A549 treated with ZK216348 at 1 μM for 4 hours (cell line): ENCODE data around the gene ARFRP1. TPM values are rescaled to one million over a fixed set of nuclear protein-coding genes. Genes with fewer than 3 reads are reported as not detected.

Experiments
- total RNA-seq: library from RNA; stranded (reverse); fragments of 200-300 nt; extraction: Qiagen RNA extraction; gene quantifications from 5 replicates; pipeline ENCODE4 v1.2.3, GENCODE V29; 2022; ENCODE audit warnings: low read depth

The ARFRP1 gene, protein sequence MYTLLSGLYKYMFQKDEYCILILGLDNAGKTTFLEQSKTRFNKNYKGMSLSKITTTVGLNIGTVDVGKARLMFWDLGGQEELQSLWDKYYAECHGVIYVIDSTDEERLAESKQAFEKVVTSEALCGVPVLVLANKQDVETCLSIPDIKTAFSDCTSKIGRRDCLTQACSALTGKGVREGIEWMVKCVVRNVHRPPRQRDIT
- 21.8 to 43.0 TPM (median 37.6 TPM) in 5 replicates for total RNA-seq

DNA sequence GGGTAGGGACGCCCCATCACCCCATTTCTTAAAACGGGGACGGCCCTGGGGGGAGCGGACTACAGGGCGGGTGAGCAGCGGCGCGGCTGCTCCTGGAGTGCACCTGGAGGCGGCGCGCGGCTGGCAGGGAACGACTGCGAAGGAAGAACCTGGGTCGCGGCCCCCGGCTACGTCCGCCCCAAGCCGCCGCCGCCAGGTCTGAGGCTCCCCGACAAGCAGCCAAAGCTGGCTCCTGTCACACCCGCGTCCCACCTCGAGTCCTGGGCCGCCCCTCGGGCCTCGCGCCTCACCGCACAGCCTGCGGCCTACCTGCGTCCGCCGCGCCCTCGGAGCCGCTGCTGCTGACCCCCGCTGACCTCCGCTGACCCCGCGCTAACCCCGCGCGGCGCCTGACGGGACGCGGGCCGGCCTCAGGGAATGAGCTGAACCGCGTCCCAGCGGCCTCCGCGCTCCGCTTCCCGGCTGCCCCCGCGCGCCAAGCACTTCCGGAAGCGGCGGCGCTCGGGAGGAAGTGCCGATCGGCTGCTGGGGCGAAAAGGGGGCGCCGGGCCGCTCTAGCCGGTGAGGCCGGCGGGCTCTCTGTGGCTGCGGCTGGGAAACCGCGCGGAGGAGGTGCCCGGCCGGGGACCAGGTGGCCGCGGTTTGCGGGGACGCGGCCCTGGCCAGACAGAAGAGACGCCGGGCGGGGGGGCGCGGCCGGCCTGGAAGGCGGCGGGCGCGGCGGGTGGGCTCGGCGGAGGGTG lies at the start of gene ARFRP1, which contains the start of gene ZGPAT:
Gene ARFRP1 (minus strand): TSS at position 419 of the 743 bp plus-strand sequence. CDS start 885 bp downstream, outside the sequence.
Gene ZGPAT (plus strand): TSS at position 482 of the 743 bp plus-strand sequence. CDS start 542 bp downstream, outside the sequence.

DNA sequence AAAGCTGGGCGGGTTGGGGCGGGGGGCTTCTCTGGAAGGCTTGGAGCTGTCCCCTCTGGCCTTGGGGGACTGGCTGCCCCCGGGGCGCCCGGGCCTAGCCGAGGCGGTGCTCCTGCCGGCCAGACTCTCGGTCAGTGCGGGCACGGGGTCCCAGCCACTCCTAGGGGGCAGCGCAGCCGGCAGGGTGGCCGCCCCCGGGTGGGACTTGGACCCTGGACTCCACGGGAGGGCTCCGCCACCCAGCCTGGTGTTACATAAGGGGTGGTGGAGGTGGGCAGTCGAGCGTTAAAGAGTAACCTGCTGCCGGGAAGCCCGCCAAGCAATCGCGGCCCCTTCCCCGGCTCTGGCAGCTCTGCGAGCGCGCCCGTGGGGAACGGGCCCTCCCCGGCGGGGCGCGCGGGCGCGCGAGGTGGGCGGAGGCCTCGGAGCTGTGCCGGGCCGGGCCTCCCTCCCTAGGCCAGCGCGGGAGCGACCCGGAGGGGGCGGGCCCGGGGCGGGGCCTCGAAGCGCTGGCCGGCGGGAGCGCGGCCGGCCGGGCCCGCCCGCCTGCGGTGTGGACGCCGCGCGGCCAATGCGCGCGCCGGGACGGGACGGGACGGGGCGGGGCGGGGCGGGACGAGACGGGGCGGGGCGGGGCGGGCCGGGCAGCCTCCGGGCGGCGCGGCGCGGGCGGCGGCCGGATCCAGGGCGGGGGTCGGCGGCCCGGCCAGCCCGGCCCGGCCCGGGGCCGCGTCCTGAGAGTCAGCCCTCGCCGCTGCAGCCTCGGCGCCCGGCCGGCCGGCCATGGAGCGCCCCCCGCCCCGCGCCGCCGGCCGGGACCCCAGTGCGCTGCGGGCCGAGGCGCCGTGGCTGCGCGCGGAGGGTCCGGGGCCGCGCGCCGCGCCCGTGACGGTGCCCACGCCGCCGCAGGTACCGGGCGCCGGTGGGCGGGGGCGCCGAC lies 31.6 kb upstream of the ARFRP1 start, which contains the start of gene SLC2A4RG:
Gene SLC2A4RG (plus strand): TSS at position 647 of the 940 bp plus-strand sequence. CDS start 137 bp downstream, at position 784.

DNA sequence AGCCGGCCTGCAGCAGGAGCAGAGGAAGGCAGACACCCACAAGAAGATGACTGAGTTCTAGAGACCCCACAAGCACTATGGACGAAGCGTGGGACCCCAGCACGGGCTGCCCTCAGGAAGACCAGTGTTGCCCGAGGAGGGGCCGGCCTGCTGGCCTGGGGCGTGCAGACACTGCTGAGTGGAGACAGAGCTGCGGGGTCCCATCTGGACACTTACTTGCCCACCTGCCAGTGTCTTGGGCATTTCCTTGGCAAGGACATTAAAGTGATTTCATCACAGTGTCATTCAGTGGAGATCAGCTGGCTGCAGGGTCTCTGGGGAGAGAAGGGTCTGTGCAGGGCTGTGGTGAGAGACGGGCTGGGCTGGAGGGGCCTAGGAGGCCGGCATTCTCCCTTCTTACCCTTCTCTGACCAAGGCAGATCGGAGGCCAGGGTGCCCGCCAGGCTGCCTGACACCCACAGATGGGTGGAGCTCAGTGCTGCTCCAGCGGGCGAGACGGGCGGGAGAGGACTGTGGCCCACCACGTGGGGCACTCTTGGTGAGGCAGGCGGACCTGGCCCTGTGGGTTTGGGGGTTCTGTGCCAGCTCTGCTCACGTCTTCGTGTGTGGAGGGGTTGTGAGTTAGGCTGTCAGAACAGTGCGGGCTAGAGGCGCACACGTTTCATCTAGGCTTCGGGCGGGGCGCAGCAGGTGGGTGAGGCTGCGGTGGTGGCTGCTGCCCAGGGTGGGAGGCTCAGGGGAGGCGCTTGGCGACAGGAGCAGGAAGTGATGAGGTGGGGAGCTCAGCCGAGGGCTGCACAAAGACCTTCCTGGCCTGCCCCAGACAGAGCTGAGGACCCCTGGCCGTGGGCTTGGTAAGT lies 28.3 kb upstream of the ARFRP1 start, which contains the start of gene LIME1:
Gene LIME1 (plus strand): TSS at position 806 of the 860 bp plus-strand sequence. CDS start 886 bp downstream, outside the sequence.

DNA sequence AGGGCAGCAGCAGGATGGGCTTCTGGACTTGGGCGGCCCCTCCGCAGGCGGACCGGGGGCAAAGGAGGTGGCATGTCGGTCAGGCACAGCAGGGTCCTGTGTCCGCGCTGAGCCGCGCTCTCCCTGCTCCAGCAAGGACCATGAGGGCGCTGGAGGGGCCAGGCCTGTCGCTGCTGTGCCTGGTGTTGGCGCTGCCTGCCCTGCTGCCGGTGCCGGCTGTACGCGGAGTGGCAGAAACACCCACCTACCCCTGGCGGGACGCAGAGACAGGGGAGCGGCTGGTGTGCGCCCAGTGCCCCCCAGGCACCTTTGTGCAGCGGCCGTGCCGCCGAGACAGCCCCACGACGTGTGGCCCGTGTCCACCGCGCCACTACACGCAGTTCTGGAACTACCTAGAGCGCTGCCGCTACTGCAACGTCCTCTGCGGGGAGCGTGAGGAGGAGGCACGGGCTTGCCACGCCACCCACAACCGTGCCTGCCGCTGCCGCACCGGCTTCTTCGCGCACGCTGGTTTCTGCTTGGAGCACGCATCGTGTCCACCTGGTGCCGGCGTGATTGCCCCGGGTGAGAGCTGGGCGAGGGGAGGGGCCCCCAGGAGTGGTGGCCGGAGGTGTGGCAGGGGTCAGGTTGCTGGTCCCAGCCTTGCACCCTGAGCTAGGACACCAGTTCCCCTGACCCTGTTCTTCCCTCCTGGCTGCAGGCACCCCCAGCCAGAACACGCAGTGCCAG lies 11.0 kb downstream of the ARFRP1 start, which contains the start of gene TNFRSF6B:
Gene TNFRSF6B (plus strand): TSS at position 25 of the 729 bp plus-strand sequence. CDS start 116 bp downstream, at position 141.

DNA sequence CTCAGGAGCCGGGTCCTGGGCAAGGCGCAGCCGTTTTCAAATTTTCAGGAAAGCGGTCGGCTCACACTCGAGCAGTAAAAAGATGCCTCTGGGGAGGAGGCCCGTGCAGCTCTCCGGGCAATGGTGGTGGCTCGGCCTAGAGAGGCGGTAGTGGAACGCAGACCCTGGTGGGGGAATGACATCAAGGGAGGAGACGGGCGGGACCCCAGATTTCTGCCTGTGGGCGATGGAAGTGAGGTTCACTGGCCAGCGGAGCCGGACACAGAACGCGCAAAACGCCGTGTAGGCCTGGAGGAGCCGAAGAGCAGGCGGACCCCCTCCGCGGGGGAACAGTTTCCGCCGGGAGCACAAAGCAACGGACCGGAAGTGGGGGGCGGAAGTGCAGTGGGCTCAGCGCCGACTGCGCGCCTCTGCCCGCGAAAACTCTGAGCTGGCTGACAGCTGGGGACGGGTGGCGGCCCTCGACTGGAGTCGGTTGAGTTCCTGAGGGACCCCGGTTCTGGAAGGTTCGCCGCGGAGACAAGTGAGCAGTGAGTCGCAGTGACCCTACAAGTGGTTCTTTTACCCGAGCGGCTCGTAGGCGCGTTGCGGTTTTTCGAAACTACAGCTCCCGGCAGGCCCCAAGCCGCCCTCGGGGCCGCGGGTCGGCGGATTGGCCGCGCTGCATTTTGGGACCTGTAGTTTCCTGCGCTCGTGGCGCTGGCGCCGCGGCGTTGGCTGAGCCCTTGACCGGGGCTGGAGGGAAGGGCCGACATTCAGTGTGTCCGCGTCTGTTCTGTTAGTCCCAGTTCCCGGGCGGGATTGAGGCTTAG lies 49.6 kb downstream of the ARFRP1 start, which contains the start of gene RTEL1:
Gene RTEL1 (plus strand): TSS at position 376 of the 812 bp plus-strand sequence. CDS start 1,091 bp downstream, outside the sequence.

DNA sequence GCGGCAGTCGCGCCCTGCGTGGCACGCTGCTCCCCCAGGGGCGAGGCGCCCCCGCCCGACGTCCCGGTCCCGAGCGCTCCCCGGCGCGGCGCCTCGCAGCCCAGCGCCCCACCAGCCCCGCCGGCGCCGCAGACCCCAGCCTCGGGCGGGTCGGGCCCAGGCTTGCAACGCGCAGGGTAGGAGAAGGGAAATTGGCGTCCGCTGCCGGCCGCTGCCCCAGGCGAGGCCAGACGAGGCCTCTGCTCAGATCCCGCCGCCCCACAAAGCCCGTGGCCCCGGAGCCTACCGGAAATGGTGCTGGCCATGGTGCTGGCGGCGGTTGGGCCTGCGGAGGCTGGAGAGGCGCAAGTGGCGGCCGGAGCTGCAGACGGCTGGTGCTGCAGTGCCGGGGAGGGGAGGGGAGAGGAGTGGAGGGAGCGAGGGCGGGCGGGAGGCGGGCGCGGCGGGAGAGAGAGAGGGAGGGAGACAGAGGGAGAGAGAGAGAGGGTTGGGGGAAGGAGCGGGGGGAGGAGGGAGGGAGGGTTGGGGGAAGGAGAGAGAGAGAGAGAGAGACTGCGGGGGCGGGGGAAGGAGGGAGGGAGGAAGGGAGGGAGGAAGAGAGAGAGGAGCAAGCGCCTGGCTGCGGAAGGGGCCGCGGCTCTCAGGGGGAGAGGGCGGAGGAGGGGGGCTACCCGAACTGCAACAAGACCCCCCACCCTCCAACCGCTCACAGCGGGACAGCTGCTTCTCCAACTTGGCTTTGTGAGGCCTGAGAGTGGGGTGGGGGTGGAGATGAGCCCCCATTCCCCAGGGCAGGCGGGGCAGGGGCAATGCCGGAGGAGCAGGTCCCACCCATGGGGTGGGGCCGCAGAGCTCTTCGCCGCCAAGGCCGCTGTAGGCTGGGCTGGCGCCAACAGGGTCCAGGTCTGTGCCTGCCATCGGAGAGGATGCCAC lies 54.5 kb downstream of the ARFRP1 start, which contains the start of gene STMN3:
Gene STMN3 (minus strand): TSS at position 384 of the 933 bp plus-strand sequence. CDS start 79 bp downstream, at position 305.

Other genes with a start within 250 kb of the ARFRP1 start
- gene KCNQ2, start 235.3 kb downstream of the ARFRP1 start, total RNA-seq, result 0.39 to 0.87 TPM (median 0.57 TPM) in 5 replicates
- gene EEF1A2, start 208.9 kb downstream of the ARFRP1 start, total RNA-seq, result 112 to 179 TPM (median 154 TPM) in 5 replicates
- 267 to 353 TPM (median 326 TPM) in 5 replicates for gene PPDPF, start 187.2 kb downstream of the ARFRP1 start, total RNA-seq
- gene PTK6, start 170.6 kb downstream of the ARFRP1 start, total RNA-seq, result 2.4 to 4.1 TPM (median 3.6 TPM) in 5 replicates
- gene SRMS, start 160.2 kb downstream of the ARFRP1 start, total RNA-seq, result 0.18 to 0.22 TPM in 2 of 5 replicates, not detected in the others
- gene FNDC11, start 153.8 kb downstream of the ARFRP1 start, total RNA-seq, result 0.09 to 0.42 TPM (median 0.22 TPM) in 4 of 5 replicates, not detected in the other
- 9.6 to 20.8 TPM (median 14.8 TPM) in 5 replicates for gene HELZ2, start 133.7 kb downstream of the ARFRP1 start, total RNA-seq
- gene GMEB2, start 80.9 kb downstream of the ARFRP1 start, total RNA-seq, result 6.7 to 11.3 TPM (median 10.8 TPM) in 5 replicates
- 5.8 to 10.6 TPM (median 10.1 TPM) in 5 replicates for gene STMN3, start 54.6 kb downstream of the ARFRP1 start, total RNA-seq
- 2.7 to 9.2 TPM (median 7.3 TPM) in 5 replicates for gene RTEL1, start 49.7 kb downstream of the ARFRP1 start, total RNA-seq
- 0.33 to 1.4 TPM (median 0.86 TPM) in 5 replicates for gene TNFRSF6B, start 11.3 kb downstream of the ARFRP1 start, total RNA-seq
- gene ZGPAT, start 63 bp upstream of the ARFRP1 start, total RNA-seq, result 17.8 to 32.7 TPM (median 28.5 TPM) in 5 replicates
- 2.5 to 13.1 TPM (median 10.7 TPM) in 5 replicates for gene LIME1, start 28.7 kb upstream of the ARFRP1 start, total RNA-seq
- gene SLC2A4RG, start 31.8 kb upstream of the ARFRP1 start, total RNA-seq, result 51.4 to 112 TPM (median 99.3 TPM) in 5 replicates
- gene ZBTB46, start 123.3 kb upstream of the ARFRP1 start, total RNA-seq, result 0.42 to 1.1 TPM (median 0.88 TPM) in 5 replicates
- not detected in 5 replicates for gene ABHD16B, start 153.5 kb upstream of the ARFRP1 start, total RNA-seq
- gene TPD52L2, start 157.3 kb upstream of the ARFRP1 start, total RNA-seq, result 119 to 139 TPM (median 129 TPM) in 5 replicates
- 18.7 to 32.7 TPM (median 30.2 TPM) in 5 replicates for gene DNAJC5, start 187.2 kb upstream of the ARFRP1 start, total RNA-seq
- gene UCKL1, start 248.4 kb upstream of the ARFRP1 start, total RNA-seq, result 18.2 to 41.0 TPM (median 34.4 TPM) in 5 replicates